ENCODE data around the gene DENND4A.

DNA sequence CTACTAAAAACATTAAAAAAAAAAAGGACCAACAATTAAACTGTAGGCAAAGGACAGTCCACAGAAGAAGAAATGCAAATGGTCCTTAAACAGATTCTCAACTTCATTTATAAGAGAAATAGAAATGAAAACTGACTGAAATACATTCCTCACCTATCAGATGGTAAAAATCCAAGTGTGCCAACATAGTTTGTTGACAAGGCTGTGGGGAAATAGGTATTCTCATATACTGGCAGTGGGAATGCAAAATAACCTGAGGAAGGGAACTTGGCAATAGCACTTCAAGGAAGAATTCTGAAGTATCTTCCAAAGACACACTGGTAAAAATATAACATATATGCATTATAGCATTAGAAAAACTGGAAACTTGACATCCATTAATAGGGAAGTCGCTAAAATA, 116.5 kb downstream of the DENND4A start:
- no peak for TF ChIP-seq POLR2AphosphoS5 (IDR thresholded peaks at IDR 0.05)
- TF ChIP-seq, protein P1, sequence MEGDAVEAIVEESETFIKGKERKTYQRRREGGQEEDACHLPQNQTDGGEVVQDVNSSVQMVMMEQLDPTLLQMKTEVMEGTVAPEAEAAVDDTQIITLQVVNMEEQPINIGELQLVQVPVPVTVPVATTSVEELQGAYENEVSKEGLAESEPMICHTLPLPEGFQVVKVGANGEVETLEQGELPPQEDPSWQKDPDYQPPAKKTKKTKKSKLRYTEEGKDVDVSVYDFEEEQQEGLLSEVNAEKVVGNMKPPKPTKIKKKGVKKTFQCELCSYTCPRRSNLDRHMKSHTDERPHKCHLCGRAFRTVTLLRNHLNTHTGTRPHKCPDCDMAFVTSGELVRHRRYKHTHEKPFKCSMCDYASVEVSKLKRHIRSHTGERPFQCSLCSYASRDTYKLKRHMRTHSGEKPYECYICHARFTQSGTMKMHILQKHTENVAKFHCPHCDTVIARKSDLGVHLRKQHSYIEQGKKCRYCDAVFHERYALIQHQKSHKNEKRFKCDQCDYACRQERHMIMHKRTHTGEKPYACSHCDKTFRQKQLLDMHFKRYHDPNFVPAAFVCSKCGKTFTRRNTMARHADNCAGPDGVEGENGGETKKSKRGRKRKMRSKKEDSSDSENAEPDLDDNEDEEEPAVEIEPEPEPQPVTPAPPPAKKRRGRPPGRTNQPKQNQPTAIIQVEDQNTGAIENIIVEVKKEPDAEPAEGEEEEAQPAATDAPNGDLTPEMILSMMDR (IDR thresholded peaks at IDR 0.05), result no peak

All from transverse colon (tissue), 4 donors.